GM18499 (cell line): ENCODE results near the gene TSC22D1.
"Not testable (repeated sequence)": the region's sequence is repeated elsewhere in the genome, so short reads cannot be mapped to it uniquely, and the experiment has no call there.

ENCODE experiments used
- ATAC-seq: cut with Tn5 transposase; IDR thresholded peaks from one replicate; pipeline ENCODE4 v1.9.1; 2021; ENCODE audit warnings: moderate number of reproducible peaks; ENCODE audit not compliant: insufficient read depth, unreplicated experiment

TSC22D1 gene

GRCh38 chr13:44573790-44574465 is 2.2 kb downstream of the TSC22D1 start:
- ATAC-seq: no peak

GRCh38 chr13:44573071-44573470 is 3.1 kb downstream of the TSC22D1 start:
- ATAC-seq: no peak

GRCh38 chr13:44566601-44567000 is 9.5 kb downstream of the TSC22D1 start:
- ATAC-seq: no peak

GRCh38 chr13:44565881-44566280 is 10.2 kb downstream of the TSC22D1 start:
- no peak for ATAC-seq

GRCh38 chr13:44564936-44565335 is 11.2 kb downstream of the TSC22D1 start:
- no peak for ATAC-seq

GRCh38 chr13:44562853-44563252 is 13.3 kb downstream of the TSC22D1 start:
- not testable (repeated sequence) for ATAC-seq

GRCh38 chr13:44561351-44561750 is 14.8 kb downstream of the TSC22D1 start:
- no peak for ATAC-seq

- ATAC-seq: no peak
These were observed 18.1 kb downstream of the TSC22D1 start for GRCh38 chr13:44557986-44558385.

GRCh38 chr13:44555207-44555606 is 20.9 kb downstream of the TSC22D1 start:
- ATAC-seq: no peak

GRCh38 chr13:44549476-44549875 is 26.7 kb downstream of the TSC22D1 start:
- no peak for ATAC-seq

- no peak for ATAC-seq
These were observed 30.0 kb downstream of the TSC22D1 start for GRCh38 chr13:44546164-44546563.

GRCh38 chr13:44543369-44543768 is 32.8 kb downstream of the TSC22D1 start:
- ATAC-seq: no peak

GRCh38 chr13:44542361-44542760 is 33.8 kb downstream of the TSC22D1 start:
- ATAC-seq: no peak

GRCh38 chr13:44541601-44542000 is 34.5 kb downstream of the TSC22D1 start:
- ATAC-seq: no peak

GRCh38 chr13:44540761-44541434 is 35.2 kb downstream of the TSC22D1 start:
- ATAC-seq: no peak

GRCh38 chr13:44537248-44537647 is 38.9 kb downstream of the TSC22D1 start:
- no peak for ATAC-seq

- no peak for ATAC-seq
These were observed 52.7 kb downstream of the TSC22D1 start for GRCh38 chr13:44523146-44524015.

- ATAC-seq: no peak
These were observed 56.5 kb downstream of the TSC22D1 start for GRCh38 chr13:44519642-44520041.

GRCh38 chr13:44516771-44517170 is 59.4 kb downstream of the TSC22D1 start:
- no peak for ATAC-seq

- no peak for ATAC-seq
These were observed 61.9 kb downstream of the TSC22D1 start for GRCh38 chr13:44514278-44514677.

- ATAC-seq: not testable (repeated sequence)
These were observed 66.3 kb downstream of the TSC22D1 start for GRCh38 chr13:44509853-44510252.
